SKM-1 treated with dmso at 0.1 percent for 144 hours (cell line): ENCODE results near the gene PLCH2.

Experiments used
- DNase-seq: peaks from one replicate; lab custom pipeline; 2025; ENCODE audit not compliant: unreplicated experiment; lab: John Stamatoyannopoulos, UW

PLCH2 gene

GRCh38 chr1:2512862-2513421 is 36.9 kb downstream of the PLCH2 start:
- no peak for DNase-seq

GRCh38 chr1:2513939-2514652 is 38.0 kb downstream of the PLCH2 start:
- DNase-seq, result no peak

- DNase-seq, result no peak
These were observed 39.0 kb downstream of the PLCH2 start for GRCh38 chr1:2514863-2515762.

- DNase-seq, result no peak
These were observed 39.6 kb downstream of the PLCH2 start for GRCh38 chr1:2515763-2516080.

GRCh38 chr1:2516124-2516523 is 40.0 kb downstream of the PLCH2 start:
- DNase-seq, result no peak

GRCh38 chr1:2516946-2517345 is 40.9 kb downstream of the PLCH2 start:
- no peak for DNase-seq

- DNase-seq, result no peak
These were observed 41.9 kb downstream of the PLCH2 start for GRCh38 chr1:2517966-2518365.

- no peak for DNase-seq
These were observed 42.4 kb downstream of the PLCH2 start for GRCh38 chr1:2518528-2518927.

GRCh38 chr1:2519029-2519685 is 43.1 kb downstream of the PLCH2 start:
- DNase-seq, result no peak

- DNase-seq, result no peak
These were observed 43.6 kb downstream of the PLCH2 start for GRCh38 chr1:2519729-2520128.

GRCh38 chr1:2520206-2520605 is 44.1 kb downstream of the PLCH2 start:
- DNase-seq, result no peak

GRCh38 chr1:2520806-2521205 is 44.7 kb downstream of the PLCH2 start:
- DNase-seq, result no peak

- DNase-seq, result no peak
These were observed 46.1 kb downstream of the PLCH2 start for GRCh38 chr1:2522230-2522629.

GRCh38 chr1:2523191-2523890 is 47.3 kb downstream of the PLCH2 start:
- no peak for DNase-seq

- DNase-seq, result no peak
These were observed 48.0 kb downstream of the PLCH2 start for GRCh38 chr1:2523891-2524609.

GRCh38 chr1:2525572-2525919 is 49.5 kb downstream of the PLCH2 start:
- DNase-seq, result no peak

- DNase-seq, result peak; percentile 84
These were observed 50.1 kb downstream of the PLCH2 start, which contains the start of gene PANK4 for GRCh38 chr1:2525920-2526823. Gene PANK4, minus strand, starts transcription at chr1:2526596. Its CDS starts 9 bp downstream, at chr1:2526587.

GRCh38 chr1:2526824-2527555 is 50.9 kb downstream of the PLCH2 start:
- no peak for DNase-seq

GRCh38 chr1:2527556-2527860 is 51.4 kb downstream of the PLCH2 start:
- no peak for DNase-seq
